ENCODE results near the gene CAMK2D.
A peak's percentile ranks its signal among the peaks of the same experiment; 100 is the strongest.

Gene CAMK2D

DNA sequence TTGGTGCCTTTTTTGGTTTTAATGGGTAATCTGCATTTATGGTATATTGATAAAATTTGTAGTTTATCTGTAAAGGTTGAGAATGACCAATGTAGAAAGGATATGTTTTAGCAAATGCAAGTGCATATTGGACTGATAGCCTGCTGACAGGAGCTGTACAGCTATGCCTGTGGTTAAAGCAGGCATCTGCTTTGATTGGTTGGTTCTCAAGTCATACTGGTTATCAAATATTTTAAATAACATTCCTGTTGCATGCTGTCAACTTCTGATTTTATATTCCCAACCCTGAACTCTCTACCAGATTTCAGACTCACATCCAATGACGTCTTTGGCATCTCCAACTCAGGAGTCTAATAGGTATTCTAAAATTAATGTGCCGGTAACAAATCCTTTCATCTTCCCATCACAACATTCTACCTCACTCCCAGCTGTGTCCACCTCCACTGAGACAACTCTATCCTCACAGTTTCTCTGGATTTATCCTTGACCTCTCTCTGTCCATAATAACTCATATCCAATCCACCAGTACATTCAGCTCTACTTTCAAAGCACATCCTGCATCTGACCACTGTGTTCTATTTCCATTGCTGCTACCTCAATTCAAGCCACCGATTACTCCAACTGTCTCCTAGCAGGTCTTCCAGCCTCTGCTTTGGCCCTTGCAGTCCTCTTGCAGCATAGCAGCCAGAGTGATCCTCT lies 125.7 kb downstream of the CAMK2D start:
- DNase-seq = no peak

DNA sequence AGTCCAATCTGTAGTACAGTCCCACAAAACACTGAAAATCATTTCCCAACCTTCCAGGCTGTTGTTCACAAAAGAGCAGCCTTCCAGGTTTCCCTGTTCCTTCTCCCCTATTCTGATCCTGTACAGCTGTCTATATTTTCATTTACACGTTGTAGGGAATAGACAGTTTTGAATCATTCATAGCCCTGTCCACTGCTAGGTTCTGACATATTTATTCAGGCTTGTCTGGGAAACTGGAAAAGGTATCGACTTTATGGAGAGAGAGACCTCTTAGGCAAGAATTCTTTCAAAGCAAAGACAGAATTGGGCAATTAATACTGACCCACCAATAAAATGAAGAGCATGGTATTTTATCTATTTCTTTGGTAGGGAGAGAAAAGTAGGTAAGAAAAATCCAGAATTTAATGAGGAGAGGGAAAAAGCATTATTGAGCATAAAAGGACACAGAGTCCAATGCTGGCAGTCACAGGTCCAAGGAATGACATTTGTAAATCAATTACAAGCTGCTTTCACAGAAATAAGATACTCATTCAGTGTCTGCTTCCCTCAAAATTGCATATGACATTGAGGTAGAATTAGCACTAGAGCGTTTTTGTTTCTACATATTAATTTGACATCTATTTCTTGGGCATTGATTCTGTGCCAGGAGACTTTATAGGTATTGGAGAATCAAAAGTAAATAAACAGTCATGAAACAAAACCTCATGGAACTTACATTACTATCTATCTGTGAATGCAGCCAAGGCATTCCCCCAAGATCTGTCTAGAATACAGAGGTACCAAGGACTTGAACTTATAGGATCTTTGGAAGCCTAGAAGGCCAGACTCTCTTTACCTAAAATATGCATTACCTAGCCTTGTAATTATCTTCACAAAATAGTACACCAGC lies 127.2 kb downstream of the CAMK2D start:
- DNase-seq = no peak

DNA sequence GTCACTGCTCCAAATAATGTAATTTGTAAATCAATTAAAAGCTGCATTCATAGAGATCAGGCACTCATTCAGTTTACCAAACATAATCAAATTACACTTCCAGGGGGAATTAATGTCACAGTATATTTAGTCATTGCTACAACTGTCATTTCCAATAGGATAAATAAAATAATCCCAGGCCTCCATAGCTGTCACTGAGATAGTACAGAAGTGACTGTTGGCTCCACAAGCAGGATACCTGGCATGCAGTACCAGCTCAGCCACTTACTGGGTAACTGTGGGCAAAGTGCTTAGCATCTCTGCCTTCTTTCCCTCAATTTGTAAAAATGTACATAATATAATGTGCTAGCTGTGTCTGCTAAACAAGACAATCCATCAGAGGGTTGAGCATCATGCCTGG lies 128.1 kb downstream of the CAMK2D start:
- no peak for DNase-seq

DNA sequence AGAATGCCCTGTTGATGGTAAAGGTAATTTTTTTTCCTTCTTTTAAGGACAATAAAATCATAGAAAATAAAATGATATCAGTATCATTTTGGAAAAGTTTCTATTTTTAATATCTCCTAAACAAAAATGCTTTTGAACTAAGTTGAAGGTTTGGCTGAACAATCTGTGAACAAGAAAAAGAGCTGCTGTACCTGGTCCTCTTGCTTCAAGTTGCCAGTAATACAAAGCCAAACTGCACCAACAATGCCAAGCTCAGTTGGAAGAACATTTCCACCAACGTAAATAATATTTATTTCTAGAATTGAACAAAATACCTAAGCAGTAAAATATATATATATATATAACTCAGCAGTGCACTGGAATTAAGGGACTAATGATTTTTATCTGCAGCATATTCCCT lies 132.8 kb downstream of the CAMK2D start:
- no peak for DNase-seq

DNA sequence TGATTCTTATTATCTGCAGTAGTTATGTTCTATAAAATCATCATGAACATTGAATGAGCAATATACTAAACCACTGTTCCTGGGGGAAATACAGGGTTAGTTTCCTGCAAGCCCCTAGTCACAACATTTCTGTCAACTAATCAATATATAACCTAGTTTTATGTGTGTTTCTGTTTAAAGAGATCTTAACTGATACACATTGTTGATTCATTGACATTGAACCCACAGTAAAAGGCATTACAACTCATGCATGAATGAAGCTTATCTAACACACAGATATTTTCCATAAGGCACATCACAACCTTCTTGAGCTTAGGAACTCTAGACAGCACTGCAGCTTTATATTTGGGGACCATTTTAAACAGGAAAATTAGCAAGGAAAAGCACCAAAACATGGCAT lies 134.2 kb downstream of the CAMK2D start:
- DNase-seq = no peak

DNA sequence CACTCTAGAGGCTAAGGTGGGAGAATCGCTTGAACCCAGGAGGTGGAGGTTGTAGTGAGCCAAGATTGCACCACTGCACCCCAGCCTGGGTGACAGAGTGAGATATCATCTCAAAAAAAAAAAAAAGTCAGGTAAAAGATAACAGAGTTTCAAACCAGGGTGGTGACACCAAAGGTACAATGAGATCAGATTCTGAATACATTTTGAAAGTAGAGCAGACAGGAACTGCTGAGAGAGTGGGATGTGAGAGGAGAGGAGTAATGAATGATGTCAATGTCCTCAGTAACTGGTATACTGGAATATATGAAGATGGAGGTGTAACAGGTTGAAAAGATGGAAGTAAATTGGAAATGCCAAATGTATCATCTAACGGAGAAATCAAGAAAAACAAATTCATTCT lies 135.6 kb downstream of the CAMK2D start:
- no peak for DNase-seq

DNA sequence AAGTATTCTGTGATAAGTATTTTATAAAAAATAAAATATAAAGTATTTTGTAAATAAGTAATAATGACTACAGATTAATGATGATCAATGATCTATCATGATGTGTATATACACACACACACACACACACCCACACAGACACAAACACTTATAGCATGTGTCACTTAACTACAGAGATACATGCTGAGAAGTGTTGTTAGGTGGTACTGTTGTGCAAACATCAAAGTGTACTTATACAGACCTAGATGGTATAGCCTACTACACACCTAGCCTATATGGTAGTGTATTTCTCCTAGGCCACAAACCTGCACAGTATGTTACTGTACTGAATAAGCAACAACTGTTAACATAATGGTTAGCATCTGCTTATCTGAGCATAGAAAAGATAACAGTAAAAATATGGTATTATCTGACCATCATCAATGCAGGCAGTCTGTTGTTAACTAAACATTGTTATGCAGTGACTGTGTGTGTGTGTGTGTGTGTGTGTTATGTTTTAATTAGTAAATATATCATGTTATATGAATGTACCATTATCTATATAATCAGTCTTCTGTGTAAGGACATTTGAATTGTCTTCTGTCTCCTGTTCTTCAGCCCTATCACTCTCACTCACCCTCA lies 138.2 kb downstream of the CAMK2D start:
- DNase-seq = no peak

DNA sequence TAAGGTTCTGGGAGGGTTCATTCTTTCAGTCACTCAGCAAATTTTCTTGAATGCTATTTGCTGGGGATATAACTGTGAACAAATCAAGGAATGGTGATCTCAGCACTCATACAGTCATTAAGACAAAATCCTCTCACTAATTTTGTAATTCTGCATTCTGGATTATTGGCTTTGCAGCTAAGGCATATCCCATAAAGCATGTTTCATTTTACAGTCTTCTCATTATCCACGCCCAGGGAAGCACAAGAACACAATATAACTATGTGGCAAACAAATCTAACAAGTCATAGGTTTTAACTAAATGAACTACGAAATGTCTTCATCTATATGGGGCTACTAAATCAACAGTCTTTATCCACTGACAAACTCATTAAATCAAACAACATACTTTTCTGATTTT lies 139.9 kb downstream of the CAMK2D start:
- DNase-seq = no peak

DNA sequence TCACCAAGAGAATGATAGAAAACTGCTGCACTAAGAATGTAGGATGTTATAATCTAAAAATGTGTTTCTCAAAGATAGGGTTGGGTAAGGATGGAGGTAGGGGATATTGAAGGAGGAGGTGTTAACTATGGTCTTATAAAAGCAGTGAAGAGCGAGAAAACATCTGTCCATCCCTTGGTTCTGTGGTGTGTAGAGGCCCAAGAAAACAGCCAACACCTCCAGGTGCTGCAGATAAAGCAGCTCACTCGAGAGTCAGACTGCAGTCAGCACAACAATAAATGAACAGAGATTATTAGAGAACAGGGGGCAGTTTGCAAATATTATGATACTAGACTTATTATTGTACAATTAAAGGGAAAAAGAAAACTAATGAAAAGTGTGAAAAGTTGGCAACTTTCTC lies 141.5 kb downstream of the CAMK2D start:
- DNase-seq = no peak

DNA sequence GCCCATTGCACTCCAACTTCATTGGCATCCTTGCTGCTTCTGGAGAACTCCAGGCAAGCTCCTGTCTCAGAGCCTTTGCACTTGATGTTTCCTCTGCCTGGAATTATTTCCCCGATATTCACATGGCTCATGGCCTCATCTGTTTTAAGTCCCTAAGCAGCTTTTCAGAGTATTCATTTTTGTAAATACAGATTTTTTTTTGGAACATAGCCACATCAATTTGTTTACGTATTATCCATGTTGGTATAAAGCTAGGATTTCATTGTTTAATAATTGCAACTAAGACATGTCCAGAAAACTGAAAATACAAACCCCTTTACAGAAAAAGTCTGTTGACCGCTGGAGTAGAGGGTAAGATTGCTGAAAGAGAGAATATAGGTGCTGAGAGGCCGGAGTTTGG lies 142.0 kb downstream of the CAMK2D start:
- DNase-seq = no peak

DNA sequence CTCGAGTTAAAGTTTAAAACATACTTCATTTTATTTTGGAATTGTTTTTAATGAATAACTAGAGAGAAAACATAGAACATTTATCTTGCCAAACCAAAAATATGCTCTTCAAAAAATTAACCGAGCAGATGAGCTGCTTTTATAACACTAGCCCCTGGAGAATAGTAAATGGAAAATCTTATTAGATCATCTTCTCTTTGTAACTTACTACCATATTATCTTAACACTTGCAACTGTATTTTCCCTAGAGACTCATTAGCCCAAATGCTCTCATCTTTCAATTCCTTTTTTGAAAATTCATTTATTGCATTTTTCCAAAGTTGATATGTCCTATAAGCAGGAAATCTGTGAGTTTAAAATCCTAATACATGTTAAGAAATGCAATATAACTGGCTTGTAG lies 143.3 kb downstream of the CAMK2D start:
- no peak for DNase-seq

DNA sequence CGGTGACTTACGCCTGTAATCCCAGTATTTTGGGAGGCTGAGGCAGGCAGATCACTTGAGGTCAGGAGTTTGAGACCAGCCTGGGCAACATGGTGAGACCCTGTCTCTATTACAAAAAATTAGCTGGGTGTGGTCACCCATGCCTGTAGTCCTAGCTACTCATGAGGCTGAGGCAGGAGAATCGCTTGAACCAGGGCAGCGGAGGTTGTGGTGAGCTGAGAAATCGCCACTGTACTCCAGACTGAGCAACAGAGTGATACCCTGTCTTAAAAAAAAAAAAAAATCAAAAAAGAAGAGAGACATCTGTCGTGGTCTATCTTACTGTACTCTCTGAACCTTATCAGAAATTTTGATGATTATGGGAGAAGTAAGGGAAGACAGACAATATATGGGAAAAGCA lies 144.3 kb downstream of the CAMK2D start:
- DNase-seq = no peak

DNA sequence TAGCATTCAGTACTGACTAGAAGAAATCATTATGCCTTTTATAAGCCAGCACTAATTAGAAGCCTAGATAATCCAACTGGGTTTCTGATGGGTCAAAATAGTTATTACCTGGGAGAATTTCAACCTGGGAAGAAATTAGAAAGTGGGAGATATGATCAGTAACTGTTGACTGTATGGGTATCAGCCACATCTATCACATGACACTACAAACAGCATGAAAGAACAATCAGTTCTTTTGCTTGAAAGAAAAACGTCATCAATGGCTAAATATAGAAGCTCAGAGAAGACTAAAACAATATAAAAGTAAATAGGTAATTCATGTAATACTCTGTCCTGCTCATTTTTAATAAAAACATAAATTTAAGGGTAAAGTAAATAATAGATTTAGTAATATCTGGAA lies 145.1 kb downstream of the CAMK2D start:
- no peak for DNase-seq

DNA sequence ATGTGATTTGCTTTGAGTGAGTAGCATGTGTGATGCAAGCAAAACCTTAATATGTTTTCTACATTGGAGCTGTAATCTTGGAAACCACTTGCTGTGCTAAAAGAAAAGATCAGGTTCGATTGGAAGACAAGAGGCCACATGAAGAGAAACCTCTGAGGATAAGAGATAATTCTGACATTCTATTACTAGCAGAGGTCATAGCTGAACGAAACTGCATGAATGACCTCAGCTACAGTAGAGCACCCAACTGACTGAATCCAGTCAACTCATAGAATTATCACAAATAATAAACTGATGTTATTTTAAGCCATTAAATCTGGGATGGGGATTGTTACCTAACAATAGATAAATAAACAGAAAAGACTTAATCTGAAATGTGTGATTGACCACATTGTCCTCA lies 147.1 kb downstream of the CAMK2D start:
- no peak for DNase-seq

DNA sequence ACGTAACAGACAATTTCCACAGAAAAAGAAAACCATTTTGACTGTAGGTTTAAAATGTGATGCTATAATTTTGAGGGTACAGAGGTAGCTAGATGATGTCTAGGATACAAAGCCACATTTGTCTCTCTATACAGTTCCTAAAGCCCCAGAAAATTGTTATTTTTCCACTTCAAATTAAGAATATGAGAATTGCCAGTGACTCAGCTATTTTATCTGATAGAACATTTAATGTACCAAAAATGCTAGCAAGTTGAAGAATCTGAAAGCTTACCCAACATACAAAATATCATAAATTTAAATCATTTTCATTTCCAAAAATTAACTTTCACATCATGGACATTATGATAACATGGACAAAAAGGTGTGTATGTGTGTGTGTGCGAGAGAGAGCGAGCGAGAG lies 148.0 kb downstream of the CAMK2D start:
- DNase-seq = no peak

DNA sequence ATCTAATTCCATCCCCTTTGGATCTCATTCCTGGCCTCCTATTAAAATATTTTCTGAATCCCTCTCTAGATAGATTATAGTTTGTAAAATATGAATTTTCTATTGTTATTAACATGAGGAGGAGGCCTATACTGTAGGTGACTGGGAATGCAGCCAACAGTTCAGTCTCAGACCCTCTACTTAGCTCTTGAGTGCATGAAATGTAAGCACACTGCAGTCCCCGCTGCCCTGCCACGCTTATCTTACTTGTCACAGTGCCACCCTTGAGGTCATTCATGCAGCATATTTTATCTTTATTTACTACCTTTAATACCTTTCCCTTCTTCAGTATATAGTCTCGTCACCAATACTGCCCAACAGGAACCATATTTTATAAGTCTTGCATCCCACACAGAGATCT lies 151.0 kb downstream of the CAMK2D start:
- DNase-seq = no peak

DNA sequence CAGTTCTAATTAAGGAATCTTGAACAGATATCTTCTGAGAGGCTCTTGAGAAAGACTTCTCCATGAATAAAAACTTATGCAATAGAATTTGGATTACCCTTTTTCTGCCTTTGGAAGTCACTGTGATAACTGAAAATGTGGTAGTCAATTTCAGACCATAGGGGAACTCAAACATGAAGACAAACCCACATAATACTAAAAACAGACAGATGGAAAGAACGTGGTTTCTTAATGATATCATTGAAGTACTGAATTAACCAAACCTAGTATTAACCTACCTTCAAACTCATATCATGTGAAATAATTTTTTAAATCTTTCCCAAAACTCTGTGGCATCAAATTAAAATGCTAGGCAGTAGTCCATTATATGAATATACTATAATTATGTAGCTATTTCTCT lies 153.5 kb downstream of the CAMK2D start:
- DNase-seq = peak; percentile 28

DNA sequence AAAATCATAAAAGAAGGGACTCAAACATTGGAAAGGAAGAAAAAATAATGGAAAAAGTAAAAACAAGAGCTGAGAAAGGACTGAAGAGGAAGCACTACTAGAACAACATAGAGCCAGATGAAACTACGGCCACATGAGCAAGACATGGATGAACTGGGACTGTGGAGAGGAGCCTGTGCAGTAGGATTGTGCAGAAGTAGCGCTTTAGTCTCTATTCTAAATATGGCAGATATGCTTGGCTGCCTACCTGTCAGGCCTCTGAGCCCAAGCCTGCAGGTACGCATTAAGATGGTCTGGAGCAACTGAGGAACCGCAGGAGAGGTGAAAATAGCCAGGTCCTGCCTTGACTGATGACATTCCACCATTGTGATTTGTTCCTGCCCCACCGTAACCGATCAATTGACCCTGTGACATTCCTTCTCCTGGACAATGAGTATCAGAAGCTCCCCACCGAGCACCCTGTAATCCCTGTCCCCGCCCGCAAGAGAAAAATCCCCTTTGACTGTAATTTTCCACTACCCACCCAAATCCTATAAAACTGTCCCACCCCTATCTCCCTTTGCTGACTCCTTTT lies 154.3 kb downstream of the CAMK2D start:
- DNase-seq = no peak

DNA sequence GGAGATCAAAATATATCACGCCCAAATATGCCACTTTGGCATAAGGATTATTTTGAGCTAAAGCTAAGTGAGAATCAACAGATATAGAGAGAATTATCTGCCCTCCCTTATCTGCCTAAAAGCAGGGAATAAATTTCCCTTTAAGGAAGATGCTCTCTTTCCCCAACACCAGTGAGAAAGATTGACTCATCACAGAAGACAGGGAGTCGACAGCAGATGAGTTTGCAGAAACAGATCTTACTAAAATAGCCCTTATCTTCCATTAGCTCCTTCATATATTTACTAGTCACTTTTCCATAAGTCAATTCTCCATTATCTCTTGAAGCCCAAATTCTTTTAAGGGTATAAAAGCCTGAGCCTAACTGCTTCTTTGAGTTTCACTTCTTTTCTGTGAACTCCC lies 156.6 kb downstream of the CAMK2D start:
- DNase-seq = no peak

DNA sequence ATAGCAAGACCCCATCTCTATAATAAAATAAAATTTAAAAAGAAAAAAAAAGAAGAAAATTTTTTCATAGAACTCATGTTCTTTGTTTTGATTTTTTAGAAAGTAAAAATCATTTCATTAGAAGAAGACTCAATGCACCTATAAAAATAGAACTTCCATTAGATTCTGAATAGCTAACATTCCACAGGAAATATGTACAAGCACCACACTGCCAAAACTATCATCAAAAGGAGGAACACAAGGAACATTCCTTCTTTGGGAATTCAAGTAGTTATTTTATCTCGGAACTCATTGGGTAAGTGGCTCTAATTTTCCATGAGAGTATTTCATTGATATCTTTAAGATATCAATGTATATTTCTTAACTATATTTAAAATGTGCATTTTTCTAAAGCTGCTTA lies 157.6 kb downstream of the CAMK2D start:
- no peak for DNase-seq

DNA sequence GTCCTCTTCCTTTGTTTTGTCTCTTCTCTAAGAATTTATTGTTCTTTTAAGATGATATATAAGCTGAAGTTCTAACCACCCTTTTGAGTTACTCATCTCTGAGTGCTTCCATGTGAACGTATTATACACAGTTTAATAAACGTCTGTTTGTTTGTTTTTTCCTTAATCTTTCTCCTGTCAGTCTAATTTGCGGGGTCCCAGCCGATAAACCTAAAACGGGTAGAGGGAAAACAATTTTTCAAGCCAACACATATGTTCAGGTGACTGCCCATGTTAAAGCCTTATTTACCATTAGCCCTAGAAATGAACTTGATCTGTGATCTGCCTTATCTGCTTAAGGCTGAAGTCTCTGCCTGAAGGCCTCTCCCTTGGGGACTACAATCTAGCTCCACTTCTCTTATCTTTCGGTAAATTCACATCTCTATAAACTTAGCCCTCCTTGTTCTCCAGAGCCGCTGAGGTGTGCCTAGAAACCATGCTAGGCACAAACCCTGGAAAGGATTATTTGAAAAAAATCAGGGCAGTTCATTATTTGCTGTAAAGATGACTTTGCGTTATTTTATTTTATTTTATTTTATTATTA lies 158.8 kb downstream of the CAMK2D start:
- DNase-seq = no peak

DNA sequence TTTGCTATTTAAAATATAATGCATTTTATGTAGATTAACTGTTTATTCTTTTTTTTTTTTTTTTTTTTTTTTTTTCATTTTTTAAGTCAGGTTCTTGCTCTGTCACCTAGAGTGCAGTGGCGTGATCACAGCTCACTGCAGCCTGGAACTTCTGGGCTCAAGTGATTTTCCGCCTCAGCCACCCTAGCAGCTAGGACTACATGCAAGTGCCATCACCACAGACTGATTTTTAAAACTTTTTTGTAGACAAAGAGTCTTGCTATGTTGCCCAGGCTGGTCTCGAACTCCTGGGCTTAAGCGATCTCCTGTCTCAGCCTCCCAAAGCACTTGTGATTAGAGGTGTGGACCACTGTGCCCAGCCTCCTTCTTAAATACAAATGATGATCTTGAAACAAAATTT lies 159.9 kb downstream of the CAMK2D start:
- DNase-seq = no peak

DNA sequence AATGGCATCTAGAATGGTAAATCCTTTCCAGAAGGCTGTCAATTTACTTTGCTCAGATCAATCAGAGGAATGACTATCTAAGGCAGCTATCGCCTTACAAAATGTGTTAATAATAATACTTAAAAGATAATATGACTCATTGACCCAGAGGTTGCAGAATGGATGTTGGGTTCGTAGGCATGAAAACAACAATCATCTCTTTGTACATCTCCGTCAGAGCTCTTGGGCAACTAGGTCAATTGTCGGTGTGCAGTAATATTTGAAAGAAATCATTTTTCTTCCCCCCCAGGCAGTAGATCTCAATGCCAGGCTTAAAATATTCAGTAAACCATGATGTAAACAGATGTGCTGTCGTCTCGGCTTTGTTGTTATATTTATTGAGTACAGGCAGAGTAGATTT lies 165.1 kb downstream of the CAMK2D start:
- no peak for DNase-seq

DNA sequence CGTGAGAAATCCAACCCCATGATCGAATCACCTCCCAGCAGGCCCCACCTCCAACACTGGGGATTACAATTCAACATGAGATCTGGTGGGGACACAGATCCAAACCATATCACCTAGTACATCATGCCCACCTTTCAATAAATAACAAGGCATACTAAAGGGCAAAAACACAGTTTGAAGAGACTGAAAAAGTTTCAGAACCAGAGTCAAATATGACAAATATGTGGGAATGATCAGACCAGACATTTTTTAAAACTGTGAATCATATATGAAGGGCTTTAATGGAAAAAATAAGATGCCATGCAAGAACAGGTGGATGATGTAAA lies 167.3 kb downstream of the CAMK2D start:
- DNase-seq = no peak
